Measurements from ENCODE around the gene USP12.

GRCh38 chr13:27057817-27058216, 113.8 kb downstream of the USP12 start:
- TF ChIP-seq CTCF (IDR thresholded peaks at IDR 0.05; ENCODE audit: low read length) (no peak), EZH2 (IDR thresholded peaks at IDR 0.05; ENCODE audit: borderline replicate concordance, low read length) (no peak)
